ENCODE results near the gene NXN. TPM values are rescaled to one million over a fixed set of nuclear protein-coding genes. Genes with fewer than 3 reads are reported as not detected.
"Not testable (repeated sequence)": the region's sequence is repeated elsewhere in the genome, so short reads cannot be mapped to it uniquely, and the experiment has no call there.

The NXN gene
- total RNA-seq, 2 donors from 2014 or later = 24.4 TPM

DNA sequence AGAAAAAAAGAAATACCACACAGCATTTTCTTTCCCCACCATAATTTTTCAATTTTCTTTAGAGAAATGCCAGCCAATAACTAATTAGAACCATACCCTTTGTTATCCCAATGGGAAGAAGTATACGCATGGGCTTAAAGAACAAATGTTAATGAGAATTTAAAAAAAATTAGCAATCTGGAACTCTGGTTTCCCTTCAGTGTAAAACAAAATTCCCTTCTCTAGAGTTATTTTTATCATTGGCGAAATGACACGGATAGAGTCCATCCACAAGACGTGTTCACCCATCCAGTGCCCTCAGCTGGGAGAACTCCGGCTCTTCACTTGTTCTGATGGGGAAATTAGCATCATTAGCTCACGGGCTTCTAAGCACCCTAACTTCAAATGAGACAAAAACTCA lies 3.3 kb downstream of the NXN start:
- Histone ChIP-seq H3K4me1 (peaks cover 34% of the 10 kb centered on the region), H3K27ac (no peak overlapping the region)
- intact Hi-C loops (cut with DNase I) = no loop called here

DNA sequence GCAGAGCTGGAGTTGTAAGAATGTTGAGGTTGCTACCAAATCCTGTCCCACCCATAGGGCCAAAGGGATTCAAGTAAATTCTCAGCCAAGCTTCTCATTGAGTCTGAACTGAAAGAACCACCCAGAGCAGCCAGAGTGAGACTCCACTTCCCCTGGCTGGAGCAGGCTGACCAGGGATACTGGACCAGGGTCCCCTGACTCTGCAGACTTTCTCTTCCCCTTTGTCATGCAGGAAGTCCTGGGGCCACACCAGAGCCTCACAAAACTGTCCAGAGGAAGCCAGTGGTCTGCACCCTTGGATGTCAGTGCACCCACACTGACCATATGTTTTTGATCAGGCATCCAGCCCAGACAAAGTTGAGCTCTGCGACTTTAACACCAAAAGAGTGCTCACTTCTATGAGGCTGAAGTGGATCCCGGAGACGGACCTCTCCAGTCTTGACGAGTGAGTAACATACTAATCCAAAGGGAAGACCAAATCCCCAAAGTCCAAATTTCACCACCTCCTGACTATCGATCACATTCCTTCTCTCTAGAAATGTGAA lies 4.1 kb downstream of the NXN start:
- 25 to 34% methylated on average over 5 of the region's 5 CpGs for WGBS, 2 donors
- no peak for TF ChIP-seq POLR2A (IDR thresholded peaks at IDR 0.05)
- TF ChIP-seq, protein P1, sequence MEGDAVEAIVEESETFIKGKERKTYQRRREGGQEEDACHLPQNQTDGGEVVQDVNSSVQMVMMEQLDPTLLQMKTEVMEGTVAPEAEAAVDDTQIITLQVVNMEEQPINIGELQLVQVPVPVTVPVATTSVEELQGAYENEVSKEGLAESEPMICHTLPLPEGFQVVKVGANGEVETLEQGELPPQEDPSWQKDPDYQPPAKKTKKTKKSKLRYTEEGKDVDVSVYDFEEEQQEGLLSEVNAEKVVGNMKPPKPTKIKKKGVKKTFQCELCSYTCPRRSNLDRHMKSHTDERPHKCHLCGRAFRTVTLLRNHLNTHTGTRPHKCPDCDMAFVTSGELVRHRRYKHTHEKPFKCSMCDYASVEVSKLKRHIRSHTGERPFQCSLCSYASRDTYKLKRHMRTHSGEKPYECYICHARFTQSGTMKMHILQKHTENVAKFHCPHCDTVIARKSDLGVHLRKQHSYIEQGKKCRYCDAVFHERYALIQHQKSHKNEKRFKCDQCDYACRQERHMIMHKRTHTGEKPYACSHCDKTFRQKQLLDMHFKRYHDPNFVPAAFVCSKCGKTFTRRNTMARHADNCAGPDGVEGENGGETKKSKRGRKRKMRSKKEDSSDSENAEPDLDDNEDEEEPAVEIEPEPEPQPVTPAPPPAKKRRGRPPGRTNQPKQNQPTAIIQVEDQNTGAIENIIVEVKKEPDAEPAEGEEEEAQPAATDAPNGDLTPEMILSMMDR (IDR thresholded peaks at IDR 0.05) = no peak
- no peak for DNase-seq
- no peaks in the 10 kb centered on the region for H3K27me3 ChIP-seq
- H3K4me3 ChIP-seq = no peak overlapping the region
- H3K4me1 ChIP-seq = peaks cover 30% of the 10 kb centered on the region
- no peak for ATAC-seq
- peak overlapping the region in 1 of 4 donors; percentile 6 for H3K27ac ChIP-seq
- intact Hi-C loops (cut with DNase I) = no loop called here
- H3K36me3 ChIP-seq (replicated peaks in 1 of 2; ENCODE audit: insufficient read depth in 1 of 2, low read depth in 2 of 2) = no peaks in the 10 kb centered on the region
- no peaks in the 10 kb centered on the region for H3K9me3 ChIP-seq

More for the DNA sequence above, 3.3 kb downstream of the NXN start:
- Histone ChIP-seq H3K27me3 (no peaks in the 10 kb centered on the region), H3K36me3 (replicated peaks in 1 of 2; ENCODE audit: insufficient read depth in 1 of 2, low read depth in 2 of 2) (no peaks in the 10 kb centered on the region), H3K4me3 (no peak overlapping the region), H3K9me3 (no peaks in the 10 kb centered on the region)
- 77 to 84% methylated on average over 6 of the region's 6 CpGs for WGBS, 2 donors
- no peak for ATAC-seq
- no peak for DNase-seq
- TF ChIP-seq, protein P1 (IDR thresholded peaks at IDR 0.05) = no peak
- TF ChIP-seq POLR2A (IDR thresholded peaks at IDR 0.05) = no peak

DNA sequence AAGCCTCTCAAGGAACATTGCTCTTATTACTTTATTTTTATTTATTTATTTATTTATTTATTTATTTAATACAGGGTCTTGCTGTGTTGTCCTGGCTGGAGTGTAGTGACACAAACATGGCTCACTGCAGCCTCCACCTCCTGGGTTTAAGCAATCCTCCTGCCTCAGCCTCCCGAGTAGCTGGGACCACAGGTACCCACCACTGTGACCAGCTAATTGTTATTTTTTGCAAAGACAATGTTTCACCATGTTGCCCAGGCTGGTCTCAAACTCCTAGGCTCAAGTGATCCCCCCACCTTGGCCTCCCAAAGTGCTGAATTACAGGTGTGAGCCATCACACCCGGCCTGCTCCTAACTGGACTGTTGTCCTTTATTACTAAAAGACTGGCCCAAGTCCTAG lies 4.8 kb downstream of the NXN start:
- H3K4me3 ChIP-seq; H3K9me3 ChIP-seq; H3K36me3 ChIP-seq (replicated peaks in 1 of 2; ENCODE audit: insufficient read depth in 1 of 2, low read depth in 2 of 2); DNase-seq; intact Hi-C loops (cut with DNase I); ATAC-seq; H3K27ac ChIP-seq; H3K27me3 ChIP-seq: not testable (repeated sequence)
- 87 to 89% methylated on average over 2 of the region's 2 CpGs for WGBS, 2 donors
- H3K4me1 ChIP-seq = peaks cover 25% of the 10 kb centered on the region

DNA sequence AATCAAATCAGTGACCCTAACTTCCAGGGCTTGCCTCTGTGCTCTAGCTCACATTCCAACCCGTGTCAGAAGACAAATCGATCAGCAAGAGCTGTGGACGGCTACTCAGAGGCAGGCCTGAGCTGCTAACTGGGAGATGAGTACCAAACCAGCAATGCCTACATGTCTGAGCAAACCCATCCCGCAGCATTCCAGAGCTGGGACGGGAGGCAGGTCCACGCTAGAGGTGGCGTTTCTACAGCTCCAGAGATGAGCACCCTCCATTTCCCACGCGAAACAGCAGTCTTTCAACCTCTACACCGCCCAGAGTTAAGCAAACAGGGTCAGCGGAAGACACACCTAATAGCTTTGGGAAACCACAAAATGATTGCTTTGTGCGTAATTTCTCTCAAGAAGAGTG lies 6.5 kb downstream of the NXN start:
- no peak for TF ChIP-seq POLR2A (IDR thresholded peaks at IDR 0.05)
- TF ChIP-seq, protein P1 (IDR thresholded peaks at IDR 0.05) = no peak
- 75 to 76% methylated on average over 7 to 12 of the region's 12 CpGs for WGBS, 2 donors
- Histone ChIP-seq H3K4me1 (peaks cover 24% of the 10 kb centered on the region), H3K27me3 (no peaks in the 10 kb centered on the region), H3K27ac (no peak overlapping the region), H3K4me3 (no peak overlapping the region), H3K9me3 (no peaks in the 10 kb centered on the region), H3K36me3 (replicated peaks in 1 of 2; ENCODE audit: insufficient read depth in 1 of 2, low read depth in 2 of 2) (no peaks in the 10 kb centered on the region)
- no peak for DNase-seq
- ATAC-seq = no peak
- intact Hi-C loops (cut with DNase I) = no loop called here

DNA sequence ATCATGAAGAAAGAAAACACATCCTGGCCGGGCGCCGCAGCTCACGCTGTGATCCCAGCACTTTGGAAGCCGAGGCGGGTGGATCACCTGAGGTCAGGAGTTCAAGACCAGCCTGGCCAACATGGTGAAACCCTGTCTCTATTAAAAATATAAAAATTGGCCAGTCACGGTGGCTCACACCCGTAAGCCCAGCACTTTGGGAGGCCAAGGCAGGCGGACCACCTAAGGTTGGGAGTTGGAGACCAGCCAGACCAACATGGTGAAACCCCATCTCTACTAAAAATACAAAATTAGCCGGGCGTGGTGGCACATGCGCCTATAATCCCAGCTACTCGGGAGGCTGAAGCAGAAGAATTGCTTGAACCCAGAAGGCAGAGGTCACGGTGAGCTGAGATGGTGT lies 7.7 kb downstream of the NXN start:
- peaks cover 19% of the 10 kb centered on the region for H3K4me1 ChIP-seq
- H3K27me3 ChIP-seq; H3K27ac ChIP-seq; intact Hi-C loops (cut with DNase I); H3K36me3 ChIP-seq (replicated peaks in 1 of 2; ENCODE audit: insufficient read depth in 1 of 2, low read depth in 2 of 2); ATAC-seq; DNase-seq; H3K9me3 ChIP-seq; H3K4me3 ChIP-seq: not testable (repeated sequence)
- 90 to 91% methylated on average over 14 of the region's 14 CpGs for WGBS, 2 donors

DNA sequence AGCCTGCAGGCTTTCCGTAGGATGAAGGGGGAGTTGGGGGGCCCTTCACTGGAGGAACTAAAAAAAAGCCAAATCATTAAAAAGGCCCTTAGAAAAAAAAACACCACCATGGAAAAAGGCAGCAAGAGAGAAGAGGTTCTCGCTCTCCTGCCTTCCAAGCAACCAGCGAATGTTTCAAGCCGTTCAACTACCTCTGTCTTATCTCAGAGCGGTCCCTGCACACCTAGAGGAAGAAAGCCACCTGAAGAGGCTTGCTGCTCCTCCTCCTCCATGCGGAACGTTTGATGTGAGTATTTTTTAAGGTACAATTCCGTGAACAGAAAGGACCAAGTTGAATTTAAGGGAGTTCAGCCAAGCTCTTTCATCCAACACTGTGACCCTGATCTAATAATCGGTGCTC lies 9.2 kb downstream of the NXN start:
- ATAC-seq = no peak
- 61 to 80% methylated on average over 9 of the region's 9 CpGs for WGBS, 2 donors
- no peak for DNase-seq
- Histone ChIP-seq H3K4me1 (peaks cover 6% of the 10 kb centered on the region), H3K36me3 (replicated peaks in 1 of 2; ENCODE audit: insufficient read depth in 1 of 2, low read depth in 2 of 2) (no peaks in the 10 kb centered on the region), H3K4me3 (no peak overlapping the region), H3K9me3 (no peaks in the 10 kb centered on the region), H3K27ac (no peak overlapping the region), H3K27me3 (no peaks in the 10 kb centered on the region)
- intact Hi-C loops (cut with DNase I) = no loop called here
- TF ChIP-seq POLR2A (IDR thresholded peaks at IDR 0.05) = no peak
- TF ChIP-seq, protein P1 (IDR thresholded peaks at IDR 0.05) = no peak
